ENCODE results near the gene ASIC1. TPM values are rescaled to one million over a fixed set of nuclear protein-coding genes. Genes with fewer than 3 reads are reported as not detected.

ASIC1 gene
- total and polyA plus RNA-seq, 2 of the 13 experiments (the other 11 are each of a cell fraction or from before 2014, with no cell fraction given), result 0.44 to 1.5 TPM

DNA sequence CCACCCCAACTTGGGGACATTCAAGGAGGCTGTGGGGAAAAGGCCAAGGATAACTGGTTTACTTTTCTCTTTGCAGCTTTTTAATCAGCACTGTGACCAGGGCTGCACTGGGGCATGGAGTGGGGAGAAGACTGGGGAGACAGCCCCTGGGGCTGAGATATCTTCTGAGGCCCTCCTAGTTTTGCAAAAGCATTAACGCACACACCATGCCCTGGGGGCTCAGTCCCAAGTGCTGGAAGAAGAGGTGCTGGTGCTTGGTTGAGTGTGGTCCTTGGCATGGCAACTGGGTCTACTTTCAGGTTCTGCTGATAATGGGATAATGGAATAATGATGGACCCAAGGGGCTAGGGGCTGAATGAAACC lies 18.4 kb downstream of the ASIC1 start (continued):
- TF ChIP-seq TRIM22 (IDR thresholded peaks at IDR 0.05), result no peak
- no peak for TF ChIP-seq ZNF10 (CRISPR knock-in tag; IDR thresholded peaks at IDR 0.05; ENCODE audit: borderline replicate concordance, low read depth)
- no peak for TF ChIP-seq IRX3 (CRISPR knock-in tag; IDR thresholded peaks at IDR 0.05; ENCODE audit: borderline replicate concordance, low read depth)
- 0 out of 2 replicates have a peak, but pooled peaks have one; percentile 3 for TF ChIP-seq THRA (CRISPR knock-in tag; IDR thresholded peaks at IDR 0.05; ENCODE audit: borderline replicate concordance)
- TF ChIP-seq GABPA (IDR thresholded peaks at IDR 0.05; ENCODE audit: low read depth, low read length), result no peak
- TF ChIP-seq GABPA (CRISPR knock-in tag; IDR thresholded peaks at IDR 0.05; ENCODE audit: low read depth), result no peak
- TF ChIP-seq, protein P1, sequence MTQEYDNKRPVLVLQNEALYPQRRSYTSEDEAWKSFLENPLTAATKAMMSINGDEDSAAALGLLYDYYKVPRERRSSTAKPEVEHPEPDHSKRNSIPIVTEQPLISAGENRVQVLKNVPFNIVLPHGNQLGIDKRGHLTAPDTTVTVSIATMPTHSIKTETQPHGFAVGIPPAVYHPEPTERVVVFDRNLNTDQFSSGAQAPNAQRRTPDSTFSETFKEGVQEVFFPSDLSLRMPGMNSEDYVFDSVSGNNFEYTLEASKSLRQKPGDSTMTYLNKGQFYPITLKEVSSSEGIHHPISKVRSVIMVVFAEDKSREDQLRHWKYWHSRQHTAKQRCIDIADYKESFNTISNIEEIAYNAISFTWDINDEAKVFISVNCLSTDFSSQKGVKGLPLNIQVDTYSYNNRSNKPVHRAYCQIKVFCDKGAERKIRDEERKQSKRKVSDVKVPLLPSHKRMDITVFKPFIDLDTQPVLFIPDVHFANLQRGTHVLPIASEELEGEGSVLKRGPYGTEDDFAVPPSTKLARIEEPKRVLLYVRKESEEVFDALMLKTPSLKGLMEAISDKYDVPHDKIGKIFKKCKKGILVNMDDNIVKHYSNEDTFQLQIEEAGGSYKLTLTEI (CRISPR knock-in tag; conservative IDR thresholded peaks at IDR 0.05), result no peak
- TF ChIP-seq ZNF549 (CRISPR knock-in tag; IDR thresholded peaks at IDR 0.05), result no peak
- TF ChIP-seq RBM39 (IDR thresholded peaks at IDR 0.05; ENCODE audit: low read depth, low read length, poor library complexity, severe bottlenecking), result no peak
- TF ChIP-seq SALL2 (CRISPR knock-in tag; IDR thresholded peaks at IDR 0.05), result no peak
- TF ChIP-seq ZNF766 (CRISPR knock-in tag; IDR thresholded peaks at IDR 0.05; ENCODE audit: borderline replicate concordance), result no peak
- no peak for TF ChIP-seq ZNF781 (CRISPR knock-in tag; IDR thresholded peaks at IDR 0.05; ENCODE audit: borderline replicate concordance, not compliant biosample characterization)
- no peak for TF ChIP-seq SIN3B (IDR thresholded peaks at IDR 0.05; ENCODE audit: low read length)
- TF ChIP-seq RBFOX2 (IDR thresholded peaks at IDR 0.05; ENCODE audit: low read depth, low read length), result no peak
- no peak for TF ChIP-seq ZKSCAN5 (CRISPR knock-in tag; IDR thresholded peaks at IDR 0.05)
- 0 out of 2 replicates have a peak, but pooled peaks have one; percentile 8 for TF ChIP-seq HDAC1 (CRISPR knock-in tag; IDR thresholded peaks at IDR 0.05)
- 0 out of 2 replicates have a peak, but pooled peaks have one; percentile 14 for TF ChIP-seq MYPOP (CRISPR knock-in tag; IDR thresholded peaks at IDR 0.05)
- TF ChIP-seq GLI4 (CRISPR knock-in tag; IDR thresholded peaks at IDR 0.05; ENCODE audit: borderline replicate concordance), result no peak
- TF ChIP-seq DMTF1 (CRISPR knock-in tag; IDR thresholded peaks at IDR 0.05), result no peak
- TF ChIP-seq HNF1B (CRISPR knock-in tag; IDR thresholded peaks at IDR 0.05), result no peak
- no peak for TF ChIP-seq ZNF605 (CRISPR knock-in tag; IDR thresholded peaks at IDR 0.05)

All from HepG2 (cell line).